HG03103 (cell line): ENCODE measurements around the gene CFD.
"Not testable (repeated sequence)": the region's sequence is repeated elsewhere in the genome, so short reads cannot be mapped to it uniquely, and the experiment has no call there.

ENCODE experiments used
- ATAC-seq: cut with Tn5 transposase; IDR thresholded peaks from one replicate; pipeline ENCODE4 v1.9.1; 2021; ENCODE audit warnings: low read depth; ENCODE audit not compliant: unreplicated experiment

CFD gene

DNA sequence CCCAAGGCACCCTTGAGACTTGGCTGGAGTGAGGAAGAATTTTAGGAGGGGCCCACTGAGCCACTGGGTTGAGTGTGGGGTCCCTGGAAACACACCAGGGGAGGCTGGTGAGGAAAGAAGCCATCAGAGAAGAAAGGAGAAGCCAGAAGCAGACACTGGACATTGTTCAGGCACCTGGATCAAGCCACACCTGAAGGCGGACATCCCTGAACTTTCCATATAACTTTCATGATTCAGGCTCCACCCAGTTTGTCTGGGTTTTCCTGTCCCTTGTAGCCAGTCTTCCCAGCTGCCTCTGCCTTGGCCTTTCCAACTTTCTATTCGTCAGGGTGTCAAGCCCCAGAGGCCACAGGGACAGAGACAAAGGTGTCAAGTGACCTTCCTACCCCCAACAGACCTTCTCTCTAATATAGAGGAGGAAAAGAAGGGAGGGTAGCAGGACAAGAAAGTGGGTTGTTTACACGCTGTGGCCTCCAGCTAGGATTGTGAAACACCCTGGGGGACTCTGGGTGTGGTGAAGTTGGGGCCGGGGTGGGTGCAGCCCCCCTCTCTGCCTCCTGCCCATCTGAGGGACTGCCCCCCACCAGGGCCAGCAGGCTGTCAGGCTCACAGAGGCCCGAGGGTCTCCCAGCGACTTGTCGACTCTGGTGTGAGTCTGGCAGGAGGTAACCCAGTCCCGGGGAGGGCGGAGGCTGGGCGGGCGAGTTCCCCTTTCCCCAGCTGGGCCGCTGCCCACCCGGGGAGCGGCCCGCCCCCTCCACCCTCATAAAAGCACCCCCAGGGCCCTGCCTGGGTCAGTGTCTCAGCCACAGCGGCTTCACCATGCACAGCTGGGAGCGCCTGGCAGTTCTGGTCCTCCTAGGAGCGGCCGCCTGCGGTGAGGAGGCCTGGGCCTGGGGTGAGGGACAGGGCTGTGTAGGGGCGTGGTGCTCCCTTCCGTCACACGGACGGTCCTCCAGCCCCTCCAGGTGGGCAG is at the start of gene CFD:
Gene CFD, plus strand, starts transcription at position 797 of the 976 bp plus-strand sequence. Its CDS starts 26 bp downstream, at position 823.
- no peak for ATAC-seq

DNA sequence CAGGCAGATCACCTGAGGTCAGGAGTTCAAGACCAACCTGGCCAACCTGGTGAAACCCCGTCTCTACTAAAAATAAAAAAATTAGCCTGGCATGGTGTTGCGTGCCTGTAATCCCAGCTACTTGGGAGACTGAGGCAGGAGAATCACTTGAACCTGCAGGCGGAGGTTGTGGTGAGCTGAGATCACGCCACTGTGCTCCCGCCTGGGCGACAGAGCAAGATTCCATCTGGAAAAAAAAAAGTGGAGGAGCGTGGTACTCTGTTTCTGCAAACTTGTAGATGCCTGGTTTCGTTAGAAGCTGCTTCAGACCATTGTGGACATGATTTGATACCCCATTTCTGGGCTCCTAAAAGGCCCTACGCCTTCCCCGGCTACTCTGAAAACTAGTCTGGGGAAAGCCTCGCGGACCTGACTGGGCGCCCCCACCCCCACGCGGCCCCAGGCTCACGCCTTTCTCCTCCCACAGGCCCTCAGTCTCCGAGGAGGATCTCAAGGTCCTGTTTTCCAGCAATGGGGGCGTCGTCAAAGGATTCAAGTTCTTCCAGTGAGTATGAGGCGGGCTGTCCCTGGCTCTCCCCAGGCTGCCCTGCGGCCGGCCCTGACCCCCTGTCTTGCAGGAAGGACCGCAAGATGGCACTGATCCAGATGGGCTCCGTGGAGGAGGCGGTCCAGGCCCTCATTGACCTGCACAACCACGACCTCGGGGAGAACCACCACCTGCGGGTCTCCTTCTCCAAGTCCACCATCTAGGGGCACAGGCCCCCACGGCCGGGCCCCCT is 49.2 kb upstream of the CFD start:
- ATAC-seq: no peak

DNA sequence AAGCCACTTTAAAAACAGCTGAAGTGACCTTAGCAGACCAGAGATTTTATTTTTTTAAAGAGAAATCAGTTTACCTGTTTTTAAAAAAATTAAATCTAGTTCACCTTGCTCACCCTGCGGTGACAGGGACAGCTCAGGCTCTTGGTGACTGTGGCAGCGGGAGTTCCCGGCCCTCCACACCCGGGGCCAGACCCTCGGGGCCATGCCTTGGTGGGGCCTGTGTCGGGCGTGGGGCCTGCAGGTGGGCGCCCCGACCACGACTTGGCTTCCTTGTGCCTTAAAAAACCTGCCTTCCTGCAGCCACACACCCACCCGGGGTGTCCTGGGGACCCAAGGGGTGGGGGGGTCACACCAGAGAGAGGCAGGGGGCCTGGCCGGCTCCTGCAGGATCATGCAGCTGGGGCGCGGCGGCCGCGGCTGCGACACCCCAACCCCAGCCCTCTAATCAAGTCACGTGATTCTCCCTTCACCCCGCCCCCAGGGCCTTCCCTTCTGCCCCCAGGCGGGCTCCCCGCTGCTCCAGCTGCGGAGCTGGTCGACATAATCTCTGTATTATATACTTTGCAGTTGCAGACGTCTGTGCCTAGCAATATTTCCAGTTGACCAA is 48.5 kb upstream of the CFD start:
- no peak for ATAC-seq

DNA sequence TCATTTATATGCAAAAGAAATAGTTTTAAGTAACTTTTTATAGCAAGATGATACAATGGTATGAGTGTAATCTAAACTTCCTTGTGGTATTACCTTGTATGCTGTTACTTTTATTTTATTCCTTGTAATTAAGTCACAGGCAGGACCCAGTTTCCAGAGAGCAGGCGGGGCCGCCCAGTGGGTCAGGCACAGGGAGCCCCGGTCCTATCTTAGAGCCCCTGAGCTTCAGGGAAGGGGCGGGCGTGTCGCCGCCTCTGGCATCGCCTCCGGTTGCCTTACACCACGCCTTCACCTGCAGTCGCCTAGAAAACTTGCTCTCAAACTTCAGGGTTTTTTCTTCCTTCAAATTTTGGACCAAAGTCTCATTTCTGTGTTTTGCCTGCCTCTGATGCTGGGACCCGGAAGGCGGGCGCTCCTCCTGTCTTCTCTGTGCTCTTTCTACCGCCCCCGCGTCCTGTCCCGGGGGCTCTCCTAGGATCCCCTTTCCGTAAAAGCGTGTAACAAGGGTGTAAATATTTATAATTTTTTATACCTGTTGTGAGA is 47.9 kb upstream of the CFD start:
- no peak for ATAC-seq

DNA sequence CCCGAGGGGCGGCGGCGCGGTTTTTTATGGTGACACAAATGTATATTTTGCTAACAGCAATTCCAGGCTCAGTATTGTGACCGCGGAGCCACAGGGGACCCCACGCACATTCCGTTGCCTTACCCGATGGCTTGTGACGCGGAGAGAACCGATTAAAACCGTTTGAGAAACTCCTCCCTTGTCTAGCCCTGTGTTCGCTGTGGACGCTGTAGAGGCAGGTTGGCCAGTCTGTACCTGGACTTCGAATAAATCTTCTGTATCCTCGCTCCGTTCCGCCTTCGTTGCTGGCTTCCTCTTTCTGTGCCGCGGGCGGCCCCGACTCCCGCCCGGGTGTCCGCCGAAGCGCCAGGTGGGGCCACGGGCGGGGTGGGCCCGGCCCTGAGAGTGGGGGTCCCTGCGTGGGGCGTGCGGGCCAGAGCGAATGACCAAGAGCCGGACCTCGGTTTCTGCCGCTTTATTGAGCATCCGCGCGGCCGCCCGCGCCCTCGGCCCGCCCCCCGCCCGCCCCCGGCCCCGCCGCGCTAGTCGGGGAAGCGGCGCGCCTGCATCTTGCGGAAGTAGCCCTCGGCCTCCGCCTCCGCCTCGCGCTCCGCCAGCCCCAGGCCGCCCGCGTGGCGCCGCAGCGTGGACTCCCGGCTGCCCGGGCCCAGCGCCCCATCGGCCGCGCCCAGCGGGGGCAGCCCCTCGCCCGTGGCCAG is 47.3 kb upstream of the CFD start:
- ATAC-seq: no peak

DNA sequence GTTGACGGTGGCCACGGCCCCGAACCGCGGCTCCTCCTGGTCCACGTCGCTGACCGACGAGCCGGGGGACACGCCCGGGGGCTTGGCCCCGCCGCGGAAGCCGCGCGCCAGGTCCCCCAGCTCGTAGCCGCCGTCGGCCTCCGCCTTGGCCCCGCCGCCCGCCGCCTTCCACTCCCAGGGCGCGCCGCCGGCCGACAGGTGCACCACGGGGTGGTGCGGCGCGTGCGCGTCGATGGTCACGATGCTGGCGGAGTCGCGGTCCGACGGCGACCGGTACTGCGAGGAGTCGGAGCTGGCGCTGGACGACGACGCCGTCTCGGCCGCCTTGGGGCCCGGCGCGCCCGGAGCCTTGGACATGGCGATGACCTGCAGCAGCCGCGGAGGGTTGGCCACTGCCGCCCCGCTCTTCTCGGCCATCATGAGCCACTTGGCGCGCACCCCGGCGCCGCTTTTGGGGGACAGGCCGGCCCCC is 46.7 kb upstream of the CFD start:
- no peak for ATAC-seq

DNA sequence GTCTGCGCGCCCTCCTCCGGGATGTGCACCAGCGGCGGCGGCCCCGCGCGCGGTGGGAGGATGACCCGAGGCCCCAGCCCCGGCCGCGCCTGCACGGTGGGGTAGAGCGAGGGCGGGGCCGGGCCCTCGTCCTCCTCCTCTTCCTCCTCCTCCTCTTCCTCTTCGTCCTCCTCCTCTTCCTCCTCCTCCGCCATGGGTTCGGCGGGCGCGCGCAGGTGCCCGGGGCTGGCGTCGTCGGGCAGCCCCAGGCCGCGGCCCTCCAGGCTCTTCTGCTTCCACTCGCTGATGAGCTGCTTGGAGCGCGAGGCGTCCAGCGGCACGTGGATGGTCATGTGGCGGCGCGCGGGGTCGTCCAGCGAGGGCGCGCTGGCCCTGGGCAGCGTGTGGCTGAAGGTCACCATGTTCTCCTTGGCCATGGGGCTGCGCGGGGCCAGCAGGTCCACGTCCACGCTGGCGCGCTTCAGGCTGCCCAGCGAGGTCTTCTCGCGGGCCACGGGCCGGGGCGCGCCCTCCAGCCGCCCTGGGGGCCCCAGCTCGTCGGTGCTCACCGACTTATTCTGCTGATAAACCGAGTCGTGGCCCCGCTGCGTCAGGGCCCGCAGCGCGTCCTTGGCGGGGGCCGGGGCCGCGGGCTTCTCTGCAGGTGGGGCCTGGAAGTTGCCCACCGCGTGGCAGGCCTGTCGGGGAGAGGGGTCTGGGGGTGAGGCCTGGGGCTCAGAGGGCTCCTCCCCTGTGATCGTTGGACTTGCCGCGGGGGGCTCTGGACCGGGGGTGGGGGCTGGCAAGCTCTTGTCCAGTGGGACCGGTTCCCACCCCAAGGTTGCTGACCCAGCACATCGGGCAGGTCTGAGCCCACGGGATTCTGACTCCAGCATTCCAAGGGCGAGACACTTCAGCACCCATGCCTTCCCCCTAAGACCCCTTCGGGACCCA is 46.0 kb upstream of the CFD start:
- ATAC-seq: no peak

DNA sequence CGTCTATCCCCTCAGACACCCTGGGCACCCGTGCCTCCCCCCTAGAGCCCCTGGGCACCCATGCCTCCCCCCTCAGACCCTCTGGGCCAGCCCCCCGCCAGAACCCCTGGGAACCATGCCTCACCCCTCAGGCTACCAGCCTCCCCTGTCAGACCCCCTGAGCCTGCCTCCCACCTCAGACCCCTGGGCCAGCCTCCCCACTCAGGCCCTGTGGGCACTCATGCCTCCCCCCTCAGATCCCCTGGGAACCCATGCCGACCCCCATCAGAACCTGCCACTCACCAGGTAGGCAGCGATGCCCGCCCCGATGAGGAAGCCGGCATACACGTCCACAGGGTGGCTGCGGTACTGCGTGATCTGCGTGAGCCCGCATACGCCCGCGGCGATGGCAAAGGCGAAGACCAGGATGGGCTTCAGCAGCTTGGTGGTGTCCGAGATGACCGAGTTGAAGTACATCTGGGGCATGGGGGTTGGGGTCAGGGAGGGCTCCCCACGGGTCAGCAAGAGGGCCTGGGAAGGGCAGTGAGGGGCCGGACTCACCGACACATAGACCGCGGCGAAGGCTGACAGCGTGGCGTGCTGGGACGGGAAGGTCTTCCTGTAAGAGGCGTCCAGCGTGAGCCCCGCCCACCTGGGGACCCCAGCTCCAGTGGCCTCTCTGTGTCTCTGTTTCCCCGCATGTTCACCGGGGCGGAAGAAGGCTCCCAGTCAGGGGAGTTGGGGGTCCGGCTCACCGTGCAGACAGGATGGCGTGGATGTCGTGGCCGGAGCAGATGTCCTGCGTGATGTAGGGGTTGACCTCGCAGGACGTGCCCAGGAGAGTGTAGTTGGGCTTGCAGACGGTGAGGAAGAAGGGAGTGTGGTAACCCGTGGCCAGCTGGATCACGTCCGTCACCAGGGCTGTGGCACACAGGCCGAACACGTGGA is 45.0 kb upstream of the CFD start:
- ATAC-seq: no peak

DNA sequence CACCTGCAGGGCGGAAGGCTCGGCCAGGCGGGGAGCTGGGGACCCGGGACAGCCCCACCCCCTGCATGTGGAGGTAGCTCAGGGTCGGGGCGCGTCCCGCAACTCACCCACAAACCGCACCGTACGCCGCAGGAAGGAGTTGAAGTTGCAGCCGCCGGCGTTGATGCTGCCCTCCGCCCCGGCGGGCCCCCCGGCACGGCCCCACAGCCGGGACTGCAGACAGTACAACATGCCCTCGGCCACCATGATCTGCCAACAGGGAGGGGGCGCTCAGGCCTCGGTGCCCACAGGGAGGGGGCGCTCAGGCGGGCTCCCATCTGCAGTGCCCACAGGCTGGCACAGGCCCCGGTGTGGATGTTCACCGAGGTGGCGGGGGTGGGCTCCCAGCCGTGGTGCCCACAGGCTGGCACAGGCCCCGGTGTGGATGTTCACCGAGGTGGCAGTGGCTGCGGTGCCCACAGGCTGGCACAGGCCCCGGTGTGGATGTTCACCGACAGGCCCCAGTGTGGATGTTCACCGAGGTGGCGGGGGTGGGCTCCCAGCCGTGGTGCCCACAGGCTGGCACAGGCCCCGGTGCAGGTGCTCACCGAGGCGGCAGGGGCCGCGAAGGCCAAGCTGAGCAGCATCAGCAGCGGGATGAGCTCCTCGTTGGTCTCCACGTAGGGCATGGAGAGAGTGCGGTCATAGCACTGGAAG is 44.2 kb upstream of the CFD start:
- no peak for ATAC-seq

DNA sequence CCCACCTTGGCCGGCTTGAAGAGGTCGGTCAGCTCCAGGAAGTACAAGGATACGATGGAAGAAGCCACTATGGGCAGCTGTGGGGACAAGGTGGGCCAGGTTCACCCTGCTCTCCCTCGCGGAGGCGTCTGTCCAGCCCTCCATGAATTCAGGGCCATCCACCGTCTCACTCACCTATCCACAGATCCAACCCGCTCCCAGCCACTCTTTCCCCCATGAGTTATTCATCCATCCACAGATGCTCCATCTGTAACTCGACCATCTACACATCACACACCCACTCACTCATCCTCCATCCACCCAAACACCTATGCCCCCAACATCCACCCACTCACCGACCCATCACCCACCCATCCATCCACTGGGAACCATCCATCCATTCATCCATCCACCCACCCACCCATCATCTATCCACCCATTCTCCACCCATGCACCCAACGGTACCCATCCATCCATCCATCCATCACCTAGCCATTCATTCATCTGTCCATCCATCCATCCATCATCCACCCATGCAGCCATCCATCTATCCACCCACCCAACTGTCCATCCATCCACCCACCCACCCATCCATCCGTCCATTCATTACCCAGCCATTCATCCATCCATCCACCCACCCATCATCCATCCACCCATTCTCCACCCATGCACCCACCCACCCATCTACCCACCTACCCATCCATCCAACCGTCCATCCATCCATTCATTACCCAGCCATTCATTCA is 43.5 kb upstream of the CFD start:
- no peak for ATAC-seq

DNA sequence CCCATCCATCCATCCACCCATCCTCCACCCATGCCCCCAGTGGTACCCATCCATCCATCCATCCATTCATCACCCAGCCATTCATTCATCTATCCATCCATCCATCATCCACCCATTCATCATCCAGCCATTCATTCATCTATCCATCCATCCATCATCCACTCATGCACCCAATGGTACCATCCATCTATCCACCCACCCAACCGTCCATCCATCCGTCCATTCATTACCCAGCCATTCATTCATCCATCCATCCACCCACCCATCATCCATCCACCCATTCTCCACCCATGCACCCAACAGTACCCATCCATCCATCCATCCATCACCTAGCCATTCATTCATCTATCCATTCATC is 43.0 kb upstream of the CFD start:
- ATAC-seq: no peak

DNA sequence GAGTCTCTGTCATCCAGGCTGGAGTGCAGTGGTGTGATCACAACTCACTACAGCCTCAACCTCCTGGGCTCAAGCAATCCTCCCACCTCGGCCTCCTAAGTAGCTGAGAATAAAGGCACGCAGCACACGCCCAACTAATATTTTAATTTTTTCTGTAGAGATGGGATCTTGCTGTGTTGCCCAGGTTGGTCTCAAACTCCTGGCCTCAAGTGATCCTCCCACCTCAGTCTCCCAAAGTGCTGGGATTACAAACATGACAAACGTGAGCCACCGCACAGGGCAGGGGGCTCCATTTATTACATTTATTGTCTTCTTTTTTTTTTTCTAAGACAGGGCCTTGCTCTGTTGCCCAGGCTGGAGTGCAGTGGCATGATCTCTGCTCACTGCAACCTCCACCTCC is 39.3 kb upstream of the CFD start:
- not testable (repeated sequence) for ATAC-seq

DNA sequence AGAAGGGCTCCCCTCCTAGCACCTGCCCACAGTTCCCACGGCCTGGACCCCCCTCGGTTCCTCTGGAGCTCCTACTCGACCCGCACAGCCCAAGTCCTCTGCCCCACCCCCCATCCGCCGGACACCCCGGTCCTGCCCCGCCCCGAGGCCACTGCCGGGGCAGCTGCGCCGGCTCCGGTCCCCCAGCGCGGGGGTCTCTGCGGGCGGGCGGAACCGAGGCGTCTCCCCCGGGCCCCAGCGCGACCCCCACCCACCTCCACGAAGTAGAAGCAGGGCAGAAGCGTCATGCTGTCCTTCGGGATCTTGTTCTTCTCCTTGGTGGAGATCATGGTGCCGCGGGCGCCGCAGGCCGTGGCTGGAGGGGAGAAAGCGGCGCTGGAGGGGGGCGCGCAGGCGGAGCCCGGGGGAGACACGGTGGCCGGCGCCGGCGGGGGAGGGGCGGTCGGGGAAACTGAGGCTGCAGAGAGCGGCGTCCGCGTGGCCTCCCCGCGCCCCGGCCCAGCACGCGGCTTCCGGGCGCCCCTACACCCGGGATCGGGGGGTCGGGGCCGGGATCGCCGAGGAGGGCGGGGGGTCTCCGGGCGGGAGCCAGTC is 38.1 kb upstream of the CFD start:
- ATAC-seq: no peak

DNA sequence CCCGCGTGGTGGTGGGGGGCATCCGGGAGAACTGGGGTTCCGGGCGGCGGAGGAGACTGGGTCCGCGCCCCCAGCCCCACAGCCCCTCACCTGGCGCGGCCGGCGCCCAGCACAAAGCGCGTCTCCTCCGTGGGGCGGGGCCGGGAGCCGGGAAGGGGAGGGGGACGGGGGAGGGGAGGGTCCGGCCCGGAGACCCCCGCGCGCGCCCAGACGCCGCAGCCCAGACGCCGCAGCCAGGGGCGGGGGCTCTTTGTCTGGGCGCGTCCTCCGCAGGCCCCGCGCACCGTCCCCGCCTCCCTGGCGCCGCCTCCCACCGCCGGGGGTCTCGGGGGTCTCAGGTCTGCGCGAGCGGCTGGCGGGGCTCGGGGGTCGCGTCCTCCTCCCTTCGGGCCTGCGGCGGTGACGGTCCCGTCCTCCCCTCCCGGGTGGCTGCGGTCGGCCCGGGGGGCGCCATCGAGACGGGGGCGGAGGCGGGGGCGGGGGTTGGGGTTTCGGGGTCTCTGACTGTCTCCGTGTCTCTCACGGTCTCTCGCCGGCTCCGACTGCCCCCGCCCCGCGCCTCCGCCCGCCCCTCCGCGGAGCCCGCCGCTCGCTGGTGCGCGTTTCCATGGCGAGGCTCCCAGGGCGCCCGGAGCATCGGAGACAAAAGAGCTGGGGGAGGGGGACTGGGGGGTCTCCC is 37.5 kb upstream of the CFD start, which contains the start of gene PLPPR3:
Gene PLPPR3, minus strand, starts transcription at position 131 of the 679 bp plus-strand sequence. CDS start 396 bp downstream, outside the sequence.
- ATAC-seq: no peak

DNA sequence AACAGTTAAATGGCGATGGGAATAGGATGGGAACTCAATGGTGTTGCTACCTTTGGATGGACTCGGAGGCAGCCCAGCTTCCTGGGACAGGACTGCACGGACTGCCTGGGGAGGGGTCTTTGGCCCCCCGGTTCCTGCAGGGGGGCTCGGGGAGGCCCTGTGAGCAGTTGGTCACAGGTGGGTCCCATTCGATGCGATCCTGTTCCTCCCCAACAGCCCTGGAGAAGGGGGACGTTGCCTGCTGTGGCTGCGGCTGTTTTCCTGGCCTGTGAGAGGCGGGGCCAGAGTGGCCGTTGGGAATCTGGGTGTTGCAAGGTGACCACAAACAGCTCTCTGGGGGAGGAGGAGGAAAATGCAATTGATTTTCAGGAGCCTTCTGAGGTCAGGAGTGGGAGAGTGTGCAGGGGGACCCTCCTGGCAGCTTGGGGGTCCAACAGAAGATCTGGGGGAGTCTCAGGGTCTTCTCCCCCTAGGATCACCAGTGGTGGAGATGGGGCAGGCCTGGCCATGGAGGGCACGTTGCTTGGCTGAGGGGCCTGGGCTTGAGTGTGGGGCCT is 35.8 kb upstream of the CFD start:
- ATAC-seq: no peak

DNA sequence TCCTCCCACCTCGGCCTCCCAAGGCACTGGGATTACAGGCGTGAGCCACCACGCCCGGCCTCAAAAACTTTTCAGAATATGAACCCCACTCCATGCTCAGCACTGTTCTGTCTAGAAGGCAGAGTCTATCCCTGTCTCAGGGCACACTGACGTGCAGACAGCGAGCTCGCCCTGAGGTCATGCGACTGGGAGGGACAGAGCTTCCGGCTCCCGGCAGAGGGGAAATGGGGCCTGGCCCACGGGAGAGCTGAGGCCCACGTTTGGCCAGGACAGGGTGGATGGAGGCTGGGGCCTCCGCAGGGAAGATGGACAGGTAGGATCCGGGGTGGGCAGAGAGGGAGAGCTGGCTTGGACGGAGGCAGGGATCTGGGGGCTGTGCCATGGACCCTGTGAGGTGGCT is 34.6 kb upstream of the CFD start:
- no peak for ATAC-seq
